Right ventricle myocardium superior (tissue), 1 donor: ENCODE results near the gene RASGRP4. TPM values are rescaled to one million over a fixed set of nuclear protein-coding genes. Genes with fewer than 3 reads are reported as not detected.
"Not testable (repeated sequence)": the region's sequence is repeated elsewhere in the genome, so short reads cannot be mapped to it uniquely, and the experiment has no call there.

Experiments used
- ATAC-seq: fragments of 200-7000 bp; cut with Tn5 transposase; one replicate; pipeline ENCODE4 v1.9.1; 2020; ENCODE audit warnings: mild to moderate bottlenecking; ENCODE audit not compliant: poor library complexity
- DNase-seq: peaks from one replicate; pipeline ENCODE4 v3.0.0-alpha.2; 2020
- intact Hi-C: fragments of 100-400 bp; cut with DNase I; formaldehyde crosslinking; loops from one replicate; pipeline ENCODE4 v1.11.2; 2022
- total RNA-seq: library from RNA; stranded (reverse); fragmentation: NEBNext Ultra II Directional; extraction: Animal tissue kit (Norgen Biotek cat#: 25700); gene quantifications from one replicate; pipeline ENCODE4 v1.2.1, GENCODE V29; 2021
- donor health status: DM: no; HTN: yes; CAD: no; lungs with severe emphysema.

RASGRP4 gene
- total RNA-seq, 1 donor from 2014 or later, result 1.8 TPM

DNA sequence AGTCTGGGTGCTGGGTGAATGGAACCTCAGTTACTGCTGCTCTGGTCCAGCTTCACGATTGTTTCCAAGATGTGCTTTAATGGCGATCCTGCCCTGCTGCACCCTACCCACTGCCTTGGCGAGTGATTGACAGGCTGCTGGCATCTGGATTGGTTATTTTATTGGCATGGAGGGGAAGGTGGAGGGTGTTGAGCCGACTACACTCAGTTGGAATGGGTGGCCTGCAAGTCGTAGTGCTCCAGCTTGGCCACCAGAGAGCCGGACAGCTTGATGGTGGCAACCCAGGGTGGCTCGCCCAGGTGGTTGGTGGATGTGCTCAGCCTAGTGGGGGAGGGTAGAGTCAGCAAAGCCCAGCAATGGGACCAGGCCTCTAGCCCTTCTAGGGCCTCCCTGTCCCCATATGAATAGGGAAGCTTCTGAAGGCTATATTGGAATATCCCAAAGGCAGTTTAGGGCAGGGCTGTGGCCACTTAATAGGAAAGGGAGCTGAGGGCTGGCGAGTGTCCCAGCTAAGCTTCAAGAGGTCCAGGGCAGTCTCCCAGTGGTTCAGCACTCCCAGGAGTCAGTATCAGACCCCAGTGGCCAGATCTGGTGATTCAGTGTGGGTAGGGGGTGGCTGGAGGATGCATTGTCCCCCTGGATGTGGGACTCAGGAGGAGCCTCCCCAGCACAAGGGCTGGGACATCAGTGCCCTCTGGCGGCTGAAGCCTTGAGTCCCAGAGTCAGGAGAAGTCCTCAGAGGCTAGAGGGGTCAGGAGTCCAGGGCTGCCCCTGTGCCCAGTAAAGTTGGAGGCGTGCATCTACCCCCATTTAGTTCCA is 41.6 kb downstream of the RASGRP4 start:
- intact Hi-C loops, result no loop called here
- ATAC-seq, result no peak
- DNase-seq, result no peak

DNA sequence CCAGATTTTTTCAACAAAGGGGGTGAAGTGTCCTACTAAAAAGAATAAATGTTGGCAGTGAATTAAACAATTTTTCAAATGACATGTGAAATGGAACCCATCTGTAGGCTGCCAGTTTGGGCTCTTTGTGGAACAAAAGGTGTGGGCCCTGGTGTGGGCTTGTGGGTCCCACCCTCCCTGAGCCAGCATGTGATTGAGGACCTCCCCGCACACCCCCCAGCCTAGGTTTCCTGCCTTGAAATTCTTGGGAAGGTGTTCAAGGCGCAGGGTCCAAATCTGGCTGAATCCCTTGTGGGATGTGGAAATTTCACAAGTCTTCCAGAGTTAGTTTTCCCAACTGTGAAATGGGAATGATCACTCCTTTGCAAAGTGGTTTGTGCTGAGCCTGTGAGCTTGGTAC is 42.3 kb downstream of the RASGRP4 start:
- DNase-seq (no peak), ATAC-seq (no peak)
- intact Hi-C loops, result no loop called here

DNA sequence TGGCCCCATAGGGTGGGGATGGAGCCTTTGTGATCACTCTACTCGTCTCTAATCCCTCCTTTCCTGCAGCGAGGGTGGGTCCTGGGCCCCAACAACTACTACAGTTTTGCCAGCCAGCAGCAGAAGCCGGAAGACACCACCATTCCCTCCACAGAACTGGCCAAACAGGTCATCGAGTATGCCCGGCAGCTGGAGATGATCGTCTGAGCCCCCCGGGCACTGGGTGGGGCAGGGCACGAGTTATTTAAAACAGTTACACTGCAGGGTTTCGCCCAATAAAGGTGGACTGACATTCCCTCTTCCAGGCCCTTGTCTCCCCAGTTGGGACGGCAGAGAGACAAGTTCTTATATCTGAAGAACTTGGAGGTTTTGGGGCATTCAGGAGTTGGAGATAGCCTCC is 42.8 kb downstream of the RASGRP4 start:
- intact Hi-C loops, result no loop called here

DNA sequence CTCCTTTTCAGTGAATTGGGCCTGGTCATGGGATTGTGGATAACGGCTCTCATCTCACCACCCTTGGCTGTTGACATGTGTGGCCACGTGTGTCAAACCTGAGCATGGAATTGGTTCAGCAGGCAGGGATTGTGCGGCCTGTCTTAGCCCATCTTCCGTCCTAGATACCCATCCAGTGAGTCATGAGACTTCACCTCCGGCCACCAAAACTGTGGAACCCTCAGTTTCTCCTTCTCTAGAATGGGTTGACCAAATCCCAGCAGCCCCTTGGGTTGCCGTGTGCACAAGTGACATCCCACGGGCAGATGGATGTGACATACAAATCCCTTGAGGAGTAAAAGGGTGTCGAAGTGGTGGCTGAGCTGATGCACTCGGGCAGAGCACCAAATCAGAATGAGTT is 44.9 kb downstream of the RASGRP4 start:
- no peak for DNase-seq
- intact Hi-C loops, result no loop called here
- no peak for ATAC-seq

More for the DNA sequence above, 42.8 kb downstream of the RASGRP4 start:
- DNase-seq (no peak), ATAC-seq (no peak)

DNA sequence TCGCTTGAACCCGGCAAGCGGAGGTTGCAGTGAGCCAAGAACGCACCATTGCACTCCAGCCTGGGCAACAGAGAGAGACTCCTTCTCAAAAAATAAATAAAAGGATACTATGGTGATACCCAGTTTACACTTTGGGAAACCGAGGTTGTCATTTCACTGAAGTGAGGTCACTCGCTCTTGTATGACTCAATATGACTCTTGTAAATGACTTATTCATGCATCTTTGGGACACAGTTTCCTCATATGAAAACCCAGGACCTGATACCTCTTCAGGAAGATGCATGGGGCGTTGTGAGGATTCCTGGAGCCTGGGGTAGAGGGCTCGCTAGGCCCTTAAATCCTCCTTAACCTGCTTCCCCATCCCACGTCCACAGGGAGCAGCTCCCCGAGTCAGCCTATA is 47.2 kb downstream of the RASGRP4 start:
- intact Hi-C loops, result no loop called here
- ATAC-seq, result no peak
- DNase-seq, result no peak

DNA sequence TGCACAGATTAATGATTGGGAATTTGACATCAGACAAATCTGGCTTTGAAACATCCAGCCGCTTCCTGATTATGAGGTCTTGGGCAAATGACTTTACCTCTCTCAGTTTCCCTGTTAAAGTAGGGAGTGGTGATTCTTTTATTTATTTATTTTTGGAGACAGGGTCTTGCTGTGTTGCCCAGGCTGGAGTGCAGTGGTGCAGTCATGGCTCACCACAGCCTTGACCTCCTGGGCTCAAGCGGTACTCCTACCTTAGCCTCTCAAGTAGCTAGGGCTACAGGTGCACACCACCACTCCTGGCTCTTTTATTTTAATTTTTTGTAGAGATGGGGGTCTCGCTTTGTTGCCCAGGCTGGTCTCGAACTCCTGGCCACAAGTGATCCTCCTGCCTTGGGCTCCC is 49.0 kb downstream of the RASGRP4 start:
- no peak for DNase-seq
- intact Hi-C loops, result no loop called here
- no peak for ATAC-seq

DNA sequence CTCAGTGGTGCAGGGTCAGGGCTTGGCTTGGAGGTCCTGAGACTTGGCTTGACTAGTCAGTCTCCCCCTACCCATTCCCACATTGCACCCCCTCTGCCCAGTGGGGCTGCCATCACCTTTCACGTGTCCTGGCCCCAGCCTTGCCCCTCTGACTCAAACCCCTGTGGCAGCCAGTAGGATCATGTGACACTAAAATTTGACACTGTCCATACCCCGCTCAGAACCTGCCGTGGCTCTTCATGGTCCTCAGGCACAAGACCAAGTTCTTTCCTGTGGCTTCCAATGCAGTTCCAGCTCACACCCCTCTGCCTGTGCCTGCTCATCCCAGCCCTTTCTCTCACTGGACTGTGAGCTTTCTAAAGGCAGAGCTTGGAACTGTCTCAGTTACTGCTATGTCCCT is 49.4 kb downstream of the RASGRP4 start:
- ATAC-seq (no peak), DNase-seq (no peak)
- intact Hi-C loops, result no loop called here

DNA sequence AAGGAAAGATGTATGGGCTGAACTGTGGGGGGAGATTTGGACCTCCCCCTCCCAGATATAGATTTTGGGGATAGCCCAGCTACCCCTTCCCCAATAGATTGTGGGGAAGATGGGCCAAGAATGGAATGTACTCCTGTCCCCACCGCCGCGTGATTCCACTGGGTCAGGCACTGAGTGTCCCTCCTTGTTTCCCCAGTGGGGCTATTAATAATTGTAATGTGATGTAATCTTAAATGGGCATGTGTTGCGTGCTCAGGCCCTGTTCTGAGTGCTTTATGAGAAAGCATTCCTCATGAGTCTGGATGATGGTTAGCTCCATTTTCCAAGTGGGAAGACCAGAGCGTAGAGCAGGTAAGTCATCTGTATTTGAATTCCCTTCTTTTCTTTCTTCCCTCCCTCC is 50.3 kb downstream of the RASGRP4 start:
- DNase-seq, result no peak
- peak; percentile 17 for ATAC-seq
- intact Hi-C loops, result loop anchor here (2.0 kb wide), 1 partner anchor 41 kb away; the partner anchor contains the start of gene CATSPERG

DNA sequence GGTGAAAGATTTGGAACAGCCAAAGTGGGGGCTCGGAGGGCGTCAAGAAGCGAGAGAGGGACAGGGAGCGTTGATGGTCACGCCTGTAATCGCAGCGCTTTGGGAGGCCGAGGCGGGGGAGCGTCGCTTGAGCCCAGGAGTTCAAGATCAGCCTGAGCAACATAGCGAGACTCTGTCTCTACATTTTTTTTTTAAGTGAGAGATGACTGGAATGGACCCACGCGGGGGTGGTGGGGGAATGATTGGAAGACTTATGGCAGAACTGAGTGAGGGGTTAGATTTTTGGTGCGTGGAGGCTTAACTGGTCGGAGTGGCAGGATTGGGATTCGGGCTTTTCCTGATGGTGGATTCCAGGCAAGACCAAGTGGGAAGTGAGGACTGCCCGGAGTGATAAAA is 50.9 kb downstream of the RASGRP4 start:
- ATAC-seq, result peak; percentile 2
- intact Hi-C loops, result loop anchor here (2.0 kb wide), 1 partner anchor 40 kb away; the partner anchor contains the start of gene CATSPERG
- DNase-seq, result no peak

DNA sequence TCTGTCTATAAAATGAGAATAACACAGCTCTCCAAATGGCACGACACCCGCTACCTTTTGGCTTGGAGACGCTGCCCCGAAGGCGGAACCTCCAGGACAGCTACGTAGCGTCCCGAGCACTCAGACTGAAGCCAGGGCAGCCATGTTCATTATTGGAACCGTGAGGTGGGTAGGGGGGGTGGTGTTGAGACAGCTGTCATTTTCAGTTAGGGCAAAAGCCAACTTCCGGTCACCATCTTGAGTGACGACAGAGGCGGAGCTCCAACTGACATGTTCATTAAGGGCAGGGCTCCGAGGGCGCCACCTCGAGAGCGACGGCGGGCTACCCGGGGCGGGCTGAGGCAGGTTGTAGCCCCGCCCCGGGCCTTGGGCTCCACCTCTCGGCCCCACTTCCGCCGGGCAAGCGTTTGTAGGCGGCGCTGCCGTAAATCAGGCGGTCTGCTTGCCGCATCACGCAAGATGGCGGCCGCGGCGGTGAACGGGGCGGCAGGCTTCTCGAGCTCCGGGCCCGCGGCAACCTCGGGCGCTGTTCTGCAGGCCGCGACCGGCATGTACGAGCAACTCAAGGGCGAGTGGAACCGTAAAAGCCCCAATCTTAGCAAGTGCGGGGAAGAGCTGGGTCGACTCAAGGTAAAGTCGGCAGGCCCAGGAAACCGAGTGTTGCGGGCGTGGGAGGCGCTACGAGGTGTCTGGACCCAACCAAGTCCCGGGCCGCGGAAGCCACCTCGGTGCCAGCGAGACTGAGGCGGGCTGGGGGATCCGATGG is 51.5 kb downstream of the RASGRP4 start, which contains the start of gene PSMD8:
PSMD8 (plus strand) TSS at position 240 of the 766 bp plus-strand sequence; CDS start at position 271, 31 bp downstream.
- intact Hi-C loops, result loop anchor here (2.0 kb wide), 1 partner anchor 40 kb away; the partner anchor contains the start of gene CATSPERG
- ATAC-seq, result peak; percentile 99
- DNase-seq, result peak; percentile 99

DNA sequence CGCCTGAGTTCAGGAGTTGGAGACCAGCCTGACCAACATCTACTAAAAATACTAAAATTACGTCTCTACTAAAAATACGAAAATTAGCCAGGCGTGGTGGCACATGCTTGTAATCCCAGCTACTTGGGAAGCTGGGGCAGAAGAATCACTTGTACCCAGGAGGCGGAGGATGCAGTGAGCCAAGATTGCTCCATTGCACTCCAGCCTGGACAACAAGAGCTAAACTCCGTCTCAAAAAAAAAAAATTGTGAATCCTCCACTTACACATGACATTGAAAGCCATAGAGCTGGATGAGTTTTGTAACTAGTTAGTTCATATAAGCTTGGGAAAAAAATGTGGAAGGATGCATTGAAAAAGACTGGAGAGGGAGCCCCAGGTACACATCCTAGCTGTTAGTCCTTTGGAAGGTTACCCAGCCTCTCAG is 52.1 kb downstream of the RASGRP4 start:
- ATAC-seq, result no peak
- intact Hi-C loops, result loop anchor here (2.0 kb wide), 1 partner anchor 39 kb away; the partner anchor contains the start of gene CATSPERG
- no peak for DNase-seq

DNA sequence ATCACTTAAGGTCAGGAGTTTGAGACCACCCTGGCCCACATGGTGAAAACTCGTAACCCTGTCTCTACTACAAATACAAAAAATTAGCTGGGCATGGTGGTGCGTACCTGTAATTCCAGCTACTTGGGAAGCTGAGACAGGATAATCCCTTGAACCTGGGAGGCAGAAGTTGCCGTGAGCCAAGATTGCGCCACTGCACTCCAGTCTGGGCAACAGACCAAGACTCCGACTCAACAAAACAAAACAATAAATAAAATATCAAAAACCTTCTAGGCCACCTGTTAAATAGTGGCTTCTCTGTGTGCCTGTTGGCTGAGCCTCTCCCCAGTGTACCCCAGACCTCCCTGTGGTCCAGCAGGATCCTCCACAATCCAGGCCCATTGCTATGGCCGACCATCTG is 54.9 kb downstream of the RASGRP4 start:
- ATAC-seq (no peak), DNase-seq (no peak)
- intact Hi-C loops, result no loop called here

DNA sequence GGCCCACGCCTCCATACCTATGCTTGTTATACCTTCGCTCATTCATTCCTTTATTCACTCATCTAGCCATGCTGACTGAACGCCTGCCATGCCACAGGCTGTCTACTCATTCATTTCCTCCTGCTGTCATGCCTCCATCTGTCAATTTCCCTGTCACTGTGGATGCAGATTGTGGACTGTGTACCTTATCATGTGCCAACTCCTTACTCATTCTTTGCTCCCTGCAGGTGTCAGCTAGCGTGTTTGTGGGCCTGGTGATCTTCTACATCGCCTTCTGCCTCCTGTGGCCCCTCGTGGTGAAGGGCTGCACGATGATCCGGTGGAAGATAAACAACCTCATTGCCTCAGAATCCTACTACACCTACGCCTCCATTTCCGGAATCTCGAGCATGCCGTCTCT is 55.7 kb downstream of the RASGRP4 start:
- intact Hi-C loops, result no loop called here
- no peak for ATAC-seq
- no peak for DNase-seq

DNA sequence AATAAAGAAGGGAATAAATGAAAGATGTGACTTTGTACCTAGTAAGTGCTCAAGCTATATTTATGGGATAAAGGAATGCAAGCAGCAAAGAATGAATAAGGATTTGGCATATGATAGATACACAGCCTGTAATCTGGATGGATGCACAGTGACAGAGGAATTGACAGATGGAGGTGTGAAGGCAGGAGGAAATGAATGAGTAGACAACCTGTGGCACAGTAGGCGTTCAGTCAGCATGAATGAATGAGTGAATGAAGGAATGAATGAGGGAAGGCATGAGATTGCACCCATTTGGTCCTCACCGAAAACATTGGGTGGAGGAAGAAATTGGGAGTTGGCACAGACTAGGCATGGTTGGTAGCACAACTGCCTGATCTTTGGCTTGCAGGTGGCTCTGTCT is 56.4 kb downstream of the RASGRP4 start:
- DNase-seq (no peak), ATAC-seq (no peak)
- intact Hi-C loops, result no loop called here

DNA sequence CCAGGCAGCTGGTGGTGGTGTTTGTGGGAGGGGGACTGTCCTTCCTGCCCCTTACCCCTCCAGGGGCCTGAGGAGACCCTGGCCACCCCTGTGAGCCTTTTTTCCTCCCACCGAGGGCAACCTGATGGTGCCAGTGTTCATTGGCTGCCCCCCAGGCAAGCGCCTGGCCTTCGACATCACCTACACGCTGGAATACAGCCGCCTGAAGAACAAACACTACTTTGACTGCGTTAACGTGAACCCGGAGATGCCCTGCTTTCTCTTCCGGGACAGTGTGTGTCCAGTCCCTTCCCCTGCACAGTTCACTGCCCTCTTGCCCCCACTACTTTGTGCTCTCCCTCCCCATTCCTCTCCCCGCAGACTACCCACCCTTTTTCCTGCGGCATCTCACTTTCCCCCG is 59.0 kb downstream of the RASGRP4 start:
- no peak for DNase-seq
- intact Hi-C loops, result no loop called here
- no peak for ATAC-seq

DNA sequence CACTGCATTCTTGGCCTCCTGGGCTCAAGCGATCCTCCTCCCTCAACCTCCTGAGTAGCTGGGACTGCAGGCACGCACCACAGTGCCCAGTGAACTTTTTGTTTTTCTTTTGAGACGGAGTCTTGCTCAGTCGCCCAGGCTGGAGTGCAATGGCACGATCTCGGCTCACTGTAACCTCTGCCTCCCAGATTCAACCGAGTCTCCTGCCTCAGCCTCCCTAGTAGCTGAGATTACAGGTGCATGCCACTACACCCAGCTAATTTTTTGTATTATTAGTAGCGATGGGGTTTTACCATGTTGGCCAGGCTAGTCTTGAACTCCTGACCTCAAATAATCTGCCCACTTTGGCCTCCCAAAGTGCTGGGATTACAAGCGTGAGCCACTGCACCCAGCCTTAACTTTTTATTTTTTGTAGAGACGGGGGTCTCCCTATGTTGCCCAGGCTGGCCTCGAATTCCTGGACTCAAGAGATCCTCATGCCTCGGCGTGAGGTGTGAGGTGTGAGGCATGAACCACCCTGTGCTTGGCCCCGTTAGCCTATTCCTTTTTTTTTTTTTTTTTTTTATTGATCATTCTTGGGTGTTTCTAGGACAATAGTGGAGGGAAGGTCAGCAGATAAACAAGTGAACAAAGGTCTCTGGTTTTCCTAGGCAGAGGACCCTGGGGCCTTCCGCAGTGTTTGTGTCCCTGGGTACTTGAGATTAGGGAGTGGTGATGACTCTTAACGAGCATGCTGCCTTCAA is 62.9 kb downstream of the RASGRP4 start:
- ATAC-seq, DNase-seq, intact Hi-C loops: not testable (repeated sequence)

DNA sequence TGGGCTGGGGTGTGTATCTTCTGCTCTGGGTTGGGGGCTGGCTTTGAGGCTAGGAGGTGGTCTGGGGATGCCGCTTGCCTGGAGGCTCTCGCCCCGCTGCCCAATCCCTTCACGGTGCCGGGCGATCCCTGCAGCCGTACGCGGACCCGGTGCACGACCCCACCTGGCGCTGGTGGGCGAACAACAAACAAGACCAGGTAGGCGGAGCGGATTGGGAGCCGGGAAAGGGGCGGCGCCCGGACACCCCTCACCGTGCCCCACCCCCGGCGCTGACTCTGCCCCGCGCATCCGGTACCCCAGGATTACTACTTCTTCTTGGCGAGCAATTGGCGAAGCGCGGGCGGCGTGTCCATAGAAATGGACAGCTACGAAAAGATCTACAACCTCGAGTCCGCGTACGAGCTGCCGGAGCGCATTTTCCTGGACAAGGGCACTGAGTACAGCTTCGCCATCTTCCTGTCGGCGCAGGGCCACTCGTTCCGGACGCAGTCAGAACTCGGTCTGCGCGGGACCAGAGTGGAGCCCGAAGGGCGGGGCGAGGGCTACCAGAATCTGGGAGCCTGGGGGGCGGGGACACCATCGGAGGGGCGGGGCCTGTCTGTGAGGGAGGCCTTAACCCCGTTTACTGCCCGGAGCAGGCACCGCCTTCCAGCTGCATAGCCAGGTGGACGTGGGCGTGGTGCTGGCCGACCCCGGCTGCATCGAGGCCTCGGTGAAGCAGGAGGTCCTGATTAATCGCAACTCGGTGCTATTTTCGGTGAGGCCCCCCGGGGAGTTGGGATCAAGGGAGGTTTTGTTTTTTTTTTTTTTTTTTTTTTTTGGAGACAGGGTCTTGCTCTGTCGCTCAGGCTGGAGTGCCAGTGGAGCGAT is 63.7 kb downstream of the RASGRP4 start:
- peak; percentile 88 for ATAC-seq
- intact Hi-C loops, result no loop called here

DNA sequence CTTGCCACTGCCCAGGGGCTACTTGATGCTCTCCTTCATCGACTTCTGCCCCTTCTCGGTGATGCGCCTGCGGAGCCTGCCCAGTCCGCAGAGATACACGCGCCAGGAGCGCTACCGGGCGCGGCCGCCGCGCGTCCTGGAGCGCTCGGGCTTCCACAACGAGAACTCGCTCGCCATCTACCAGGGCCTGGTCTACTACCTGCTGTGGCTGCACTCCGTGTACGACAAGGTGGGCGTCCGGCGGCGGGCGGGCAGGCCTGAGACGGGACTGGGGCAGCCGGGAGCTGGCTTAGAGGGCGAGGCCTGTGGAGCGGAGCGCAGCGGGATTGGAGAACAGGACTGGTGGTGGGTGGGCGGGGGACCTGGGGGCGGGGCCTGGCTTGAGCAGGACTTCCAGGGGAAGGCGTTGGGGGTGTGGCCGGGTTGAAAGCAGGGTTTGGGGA is 64.4 kb downstream of the RASGRP4 start:
- ATAC-seq (peak; percentile 94), DNase-seq (peak; percentile 85)
- intact Hi-C loops, result no loop called here

More for the DNA sequence above, 63.7 kb downstream of the RASGRP4 start:
- peak; percentile 92 for DNase-seq
